ENCODE measurements around the gene TTC9. TPM values are rescaled to one million over a fixed set of nuclear protein-coding genes. Genes with fewer than 3 reads are reported as not detected.

The TTC9 gene
- total RNA-seq, 1 donor from 2014 or later, result 6.6 TPM

- intact Hi-C loops (cut with micrococcal nuclease), result no loop called here
- H3K27me3 Mint-ChIP-seq (ENCODE audit: insufficient read depth), result peaks cover 15% of the 10 kb centered on the region
- no peak overlapping the region for H3K4me3 Mint-ChIP-seq
- H3K4me1 Mint-ChIP-seq (ENCODE audit: low read depth), result peaks cover 6% of the 10 kb centered on the region
- DNase-seq (ENCODE audit: low spot score), result no peak
- no peak overlapping the region for H3K27ac Mint-ChIP-seq
- no peaks in the 10 kb centered on the region for H3K9me3 Mint-ChIP-seq
- H3K36me3 Mint-ChIP-seq (ENCODE audit: low read depth), result no peaks in the 10 kb centered on the region
Observed at GRCh38 chr14:70716483-70716882, 74.8 kb downstream of the TTC9 start.

- Mint-ChIP-seq H3K36me3 (ENCODE audit: low read depth) (no peaks in the 10 kb centered on the region), H3K27ac (no peak overlapping the region), H3K27me3 (ENCODE audit: insufficient read depth) (peaks cover 15% of the 10 kb centered on the region), H3K4me3 (no peak overlapping the region), H3K4me1 (ENCODE audit: low read depth) (peaks cover 6% of the 10 kb centered on the region), H3K9me3 (no peaks in the 10 kb centered on the region)
- no peak for DNase-seq (ENCODE audit: low spot score)
- intact Hi-C loops (cut with micrococcal nuclease), result no loop called here
Observed at GRCh38 chr14:70716958-70717357, 75.2 kb downstream of the TTC9 start.

GRCh38 chr14:70718383-70719118 is 76.8 kb downstream of the TTC9 start:
- DNase-seq (ENCODE audit: low spot score), result no peak
- Mint-ChIP-seq H3K36me3 (ENCODE audit: low read depth) (no peaks in the 10 kb centered on the region), H3K27ac (no peak overlapping the region), H3K9me3 (no peaks in the 10 kb centered on the region), H3K4me3 (no peak overlapping the region), H3K27me3 (ENCODE audit: insufficient read depth) (peaks cover 15% of the 10 kb centered on the region), H3K4me1 (ENCODE audit: low read depth) (peaks cover 6% of the 10 kb centered on the region)
- intact Hi-C loops (cut with micrococcal nuclease), result no loop called here

- Mint-ChIP-seq H3K27ac (no peak overlapping the region), H3K4me1 (ENCODE audit: low read depth) (no peaks in the 10 kb centered on the region), H3K36me3 (ENCODE audit: low read depth) (no peaks in the 10 kb centered on the region), H3K4me3 (no peak overlapping the region), H3K9me3 (no peaks in the 10 kb centered on the region), H3K27me3 (ENCODE audit: insufficient read depth) (peaks cover 9% of the 10 kb centered on the region)
- intact Hi-C loops (cut with micrococcal nuclease), result no loop called here
- no peak for DNase-seq (ENCODE audit: low spot score)
Observed at GRCh38 chr14:70721542-70721941, 79.8 kb downstream of the TTC9 start.

- no peak overlapping the region for H3K4me3 Mint-ChIP-seq
- H3K36me3 Mint-ChIP-seq (ENCODE audit: low read depth), result no peaks in the 10 kb centered on the region
- no peak for DNase-seq (ENCODE audit: low spot score)
- peaks cover 3% of the 10 kb centered on the region for H3K27me3 Mint-ChIP-seq (ENCODE audit: insufficient read depth)
- H3K27ac Mint-ChIP-seq, result no peak overlapping the region
- intact Hi-C loops (cut with micrococcal nuclease), result no loop called here
- H3K4me1 Mint-ChIP-seq (ENCODE audit: low read depth), result no peaks in the 10 kb centered on the region
- H3K9me3 Mint-ChIP-seq, result no peaks in the 10 kb centered on the region
Observed at GRCh38 chr14:70722418-70722817, 80.7 kb downstream of the TTC9 start.

GRCh38 chr14:70723276-70723675 is 81.6 kb downstream of the TTC9 start:
- Mint-ChIP-seq H3K4me1 (ENCODE audit: low read depth) (no peaks in the 10 kb centered on the region), H3K27ac (no peak overlapping the region), H3K9me3 (no peaks in the 10 kb centered on the region), H3K36me3 (ENCODE audit: low read depth) (no peaks in the 10 kb centered on the region), H3K4me3 (no peak overlapping the region), H3K27me3 (ENCODE audit: insufficient read depth) (no peaks in the 10 kb centered on the region)
- intact Hi-C loops (cut with micrococcal nuclease), result no loop called here
- DNase-seq (ENCODE audit: low spot score), result no peak

GRCh38 chr14:70724110-70724509 is 82.4 kb downstream of the TTC9 start:
- Mint-ChIP-seq H3K36me3 (ENCODE audit: low read depth) (no peaks in the 10 kb centered on the region), H3K4me3 (no peak overlapping the region)
- DNase-seq (ENCODE audit: low spot score), result no peak

GRCh38 chr14:70724944-70725343 is 83.2 kb downstream of the TTC9 start:
- Mint-ChIP-seq H3K9me3 (no peaks in the 10 kb centered on the region), H3K27me3 (ENCODE audit: insufficient read depth) (no peaks in the 10 kb centered on the region), H3K4me1 (ENCODE audit: low read depth) (no peaks in the 10 kb centered on the region), H3K4me3 (no peak overlapping the region), H3K36me3 (ENCODE audit: low read depth) (no peaks in the 10 kb centered on the region), H3K27ac (no peak overlapping the region)
- intact Hi-C loops (cut with micrococcal nuclease), result no loop called here
- DNase-seq (ENCODE audit: low spot score), result no peak

More at GRCh38 chr14:70724110-70724509, 82.4 kb downstream of the TTC9 start:
- no peaks in the 10 kb centered on the region for H3K27me3 Mint-ChIP-seq (ENCODE audit: insufficient read depth)
- intact Hi-C loops (cut with micrococcal nuclease), result no loop called here
- no peaks in the 10 kb centered on the region for H3K9me3 Mint-ChIP-seq
- H3K4me1 Mint-ChIP-seq (ENCODE audit: low read depth), result no peaks in the 10 kb centered on the region
- H3K27ac Mint-ChIP-seq, result no peak overlapping the region

Other genes with a start within 250 kb of the TTC9 start
- gene SYNJ2BP, start 224.8 kb upstream of the TTC9 start, total RNA-seq, result 2.2 and 3.2 TPM in 2 replicates
- gene ADAM21, start 189.7 kb upstream of the TTC9 start, total RNA-seq, result not detected in 2 replicates
- 0.47 and 0.61 TPM in 2 replicates for gene ADAM20, start 106.9 kb upstream of the TTC9 start, total RNA-seq
- 59.3 and 63.7 TPM in 2 replicates for gene MED6, start 41.3 kb upstream of the TTC9 start, total RNA-seq
- 3.5 and 4.1 TPM in 2 replicates for gene MAP3K9, start 167.6 kb downstream of the TTC9 start, total RNA-seq